LHCN-M2 (cell line): ENCODE results near the gene ZNF8. TPM values are rescaled to one million over a fixed set of nuclear protein-coding genes. Genes with fewer than 3 reads are reported as not detected.
"Not testable (repeated sequence)": the region's sequence is repeated elsewhere in the genome, so short reads cannot be mapped to it uniquely, and the experiment has no call there.

Source experiments
- DNase-seq: peaks from one replicate; pipeline ENCODE4 v3.0.0-alpha.2; 2012; ENCODE audit warnings: low read depth
- total RNA-seq: library from RNA; depleted of rRNA; stranded (reverse); fragments of >200 nt; gene quantifications from 2 replicates; pipeline ENCODE4 v1.2.3, GENCODE V29; 2014

Gene ZNF8
- total RNA-seq, 1 experiment from 2014 or later = 6.2 TPM

DNA sequence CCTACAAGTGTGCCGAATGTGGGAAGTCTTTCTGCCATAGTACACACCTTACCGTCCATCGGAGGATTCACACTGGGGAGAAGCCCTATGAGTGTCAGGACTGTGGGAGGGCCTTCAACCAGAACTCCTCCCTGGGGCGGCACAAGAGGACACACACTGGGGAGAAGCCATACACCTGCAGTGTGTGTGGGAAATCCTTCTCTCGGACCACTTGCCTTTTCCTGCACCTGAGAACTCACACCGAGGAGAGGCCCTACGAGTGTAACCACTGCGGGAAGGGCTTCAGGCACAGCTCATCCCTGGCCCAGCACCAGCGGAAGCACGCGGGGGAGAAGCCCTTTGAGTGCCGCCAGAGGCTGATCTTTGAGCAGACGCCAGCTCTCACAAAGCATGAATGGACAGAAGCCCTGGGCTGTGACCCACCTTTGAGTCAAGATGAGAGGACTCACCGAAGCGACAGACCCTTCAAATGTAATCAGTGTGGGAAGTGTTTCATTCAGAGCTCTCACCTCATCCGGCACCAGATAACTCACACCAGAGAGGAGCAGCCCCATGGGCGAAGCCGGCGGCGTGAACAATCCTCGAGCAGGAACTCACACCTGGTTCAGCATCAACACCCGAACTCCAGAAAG, 16.1 kb downstream of the ZNF8 start:
- no peak for DNase-seq

DNA sequence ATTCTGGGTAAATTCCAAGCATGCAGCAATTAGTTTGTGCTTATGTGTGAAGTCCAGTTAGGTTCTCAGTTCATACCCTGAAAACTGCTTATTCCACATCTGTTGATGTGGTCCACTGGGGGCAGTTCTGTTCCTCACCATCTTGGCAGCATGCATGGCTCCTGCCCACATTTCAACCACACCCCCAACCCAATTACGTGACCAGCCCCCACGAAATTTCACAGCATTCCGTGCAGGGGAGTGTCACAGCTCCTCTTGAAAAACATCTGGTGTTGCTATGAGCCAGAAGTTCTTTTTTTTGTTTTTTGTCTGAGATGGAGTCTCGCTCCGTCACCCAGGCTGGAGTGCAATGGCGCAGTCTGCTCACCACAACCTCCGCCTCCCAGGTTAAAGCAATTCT, 17.3 kb downstream of the ZNF8 start:
- DNase-seq = no peak

DNA sequence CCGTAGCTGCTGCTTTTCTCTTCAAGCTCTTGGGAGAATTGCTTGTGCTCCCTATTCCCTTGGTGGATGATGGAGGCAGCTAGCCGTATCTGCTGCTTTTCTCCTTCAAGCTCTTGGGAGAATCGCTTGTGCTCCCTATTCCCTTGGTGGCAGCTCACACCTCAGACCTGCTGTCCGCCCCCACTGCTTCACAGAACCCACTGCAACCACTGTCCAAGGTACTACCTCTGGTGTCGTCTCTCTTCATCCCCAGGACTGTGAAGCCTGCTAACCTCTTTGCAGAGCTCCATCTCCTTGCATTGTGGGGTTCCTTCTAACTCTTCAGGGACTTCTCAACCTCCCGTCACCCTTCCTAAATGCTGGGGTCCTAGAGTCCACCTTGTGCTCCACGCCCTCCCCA, 21.9 kb downstream of the ZNF8 start:
- no peak for DNase-seq

DNA sequence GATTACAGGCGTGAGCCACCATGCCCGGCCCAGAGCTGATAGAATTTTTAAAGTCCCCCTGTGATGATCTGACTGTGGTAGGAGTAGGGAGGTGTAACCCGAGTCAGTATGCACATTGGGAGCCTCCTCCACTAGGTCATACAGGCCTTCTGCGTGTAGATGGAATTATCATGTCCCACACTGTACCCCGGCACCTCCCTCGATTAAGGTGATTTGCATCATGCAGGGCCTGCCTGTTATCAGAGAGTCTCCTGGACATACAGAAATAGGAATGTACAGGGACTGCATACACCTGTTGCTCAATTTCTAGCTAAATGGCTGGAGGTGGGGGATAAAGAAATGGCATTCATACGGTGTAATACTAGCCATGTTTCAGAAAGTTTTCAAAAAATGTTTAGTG, 25.5 kb downstream of the ZNF8 start:
- no peak for DNase-seq

DNA sequence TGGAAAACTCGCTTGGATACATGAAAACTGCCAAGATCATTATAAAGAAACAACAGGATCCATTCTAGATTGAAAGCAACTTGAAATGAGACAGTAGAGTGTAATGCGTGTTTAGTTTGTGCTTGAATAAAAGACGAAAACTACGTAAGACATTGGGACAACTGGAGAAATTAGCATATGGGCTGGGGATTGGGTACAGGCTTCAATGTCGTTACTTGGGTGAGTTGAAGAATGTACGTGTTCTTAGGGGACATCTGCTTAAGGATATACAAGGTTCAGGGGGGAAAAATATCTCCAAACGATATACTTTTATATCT, 26.0 kb downstream of the ZNF8 start:
- no peak for DNase-seq

DNA sequence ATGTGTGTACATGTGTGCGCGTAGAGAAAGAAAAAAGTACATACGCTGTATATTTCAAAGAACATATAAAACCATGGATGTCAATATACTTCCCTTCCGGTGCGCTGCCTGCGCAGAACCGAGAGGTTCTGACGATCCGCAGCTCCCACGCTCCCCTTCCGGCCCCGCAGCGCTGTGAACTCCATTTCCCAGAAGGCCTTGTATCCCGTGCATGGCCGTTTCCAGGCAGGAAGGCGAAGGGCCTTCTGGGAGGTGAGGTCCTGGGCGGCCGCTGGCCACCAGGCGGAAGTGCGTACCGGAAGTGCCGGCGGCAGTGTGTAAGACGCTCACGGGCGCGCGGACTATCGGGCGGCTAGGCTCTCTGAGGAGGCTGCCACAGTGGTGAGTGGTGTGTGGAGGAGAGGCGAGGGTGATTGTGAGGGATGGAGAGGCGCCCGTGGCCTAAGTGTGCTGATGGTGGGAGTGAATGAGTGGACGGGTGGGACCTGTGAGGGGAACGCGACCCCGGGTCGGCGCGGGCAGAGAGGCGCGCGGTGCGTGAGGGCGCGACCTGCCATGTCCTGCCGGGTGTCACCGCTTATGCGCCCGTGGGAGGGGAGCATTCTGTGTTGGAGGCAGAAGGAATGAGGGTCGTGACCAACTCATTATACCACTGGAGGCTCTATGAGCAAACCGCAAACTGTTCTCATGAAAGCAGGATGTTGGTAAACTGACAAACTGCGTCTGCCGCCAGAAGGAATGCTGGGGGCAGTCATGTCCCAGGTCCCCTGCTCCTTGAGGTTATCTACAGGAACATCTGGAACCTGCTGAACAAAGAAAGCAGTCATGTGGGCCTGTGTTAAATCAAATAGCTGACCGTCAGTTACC, 26.5 kb downstream of the ZNF8 start, which contains the start of gene ERVK3-1:
Gene ERVK3-1 (plus strand): TSS at position 313 of the 867 bp plus-strand sequence. CDS start 6,792 bp downstream, outside the sequence.
- peak; percentile 94 for DNase-seq

DNA sequence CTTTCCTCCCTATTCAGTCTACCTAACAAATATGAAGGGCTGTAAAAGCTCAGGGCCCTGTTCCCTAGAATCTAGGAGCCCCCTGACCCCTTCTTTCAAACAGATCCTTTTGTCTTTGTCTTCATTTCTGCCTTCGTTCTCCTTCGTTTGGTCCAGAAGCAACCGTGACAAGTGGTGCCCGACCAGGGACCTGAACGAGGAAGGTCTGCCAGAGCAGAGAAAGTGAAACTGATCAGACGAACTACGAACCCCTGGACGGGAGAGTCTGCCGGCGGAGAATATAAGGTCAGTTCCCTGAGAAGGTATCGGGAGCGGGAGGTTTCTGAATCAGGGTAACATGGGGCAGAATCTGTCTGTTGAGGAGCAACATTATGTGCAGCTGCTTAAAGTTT, 27.2 kb downstream of the ZNF8 start:
- DNase-seq = no peak

DNA sequence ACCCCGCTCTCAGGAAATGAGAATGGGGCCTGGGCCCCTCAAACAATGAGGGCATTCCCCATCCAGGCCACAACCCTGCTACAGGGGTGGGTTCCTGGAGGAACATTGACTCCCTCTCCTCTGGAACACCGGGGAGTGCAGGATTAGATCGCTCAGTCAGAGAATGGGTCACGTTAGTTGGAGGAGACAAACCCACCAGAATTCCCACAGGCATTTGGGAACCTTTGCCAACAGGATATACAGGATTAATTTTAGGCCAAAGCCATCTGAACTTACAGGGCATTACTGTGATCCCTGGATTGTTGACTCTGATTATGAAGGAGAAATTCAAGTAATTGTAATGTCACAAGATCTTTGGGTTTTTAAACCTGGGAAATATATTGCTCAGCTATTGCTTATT, 29.0 kb downstream of the ZNF8 start:
- DNase-seq = no peak

DNA sequence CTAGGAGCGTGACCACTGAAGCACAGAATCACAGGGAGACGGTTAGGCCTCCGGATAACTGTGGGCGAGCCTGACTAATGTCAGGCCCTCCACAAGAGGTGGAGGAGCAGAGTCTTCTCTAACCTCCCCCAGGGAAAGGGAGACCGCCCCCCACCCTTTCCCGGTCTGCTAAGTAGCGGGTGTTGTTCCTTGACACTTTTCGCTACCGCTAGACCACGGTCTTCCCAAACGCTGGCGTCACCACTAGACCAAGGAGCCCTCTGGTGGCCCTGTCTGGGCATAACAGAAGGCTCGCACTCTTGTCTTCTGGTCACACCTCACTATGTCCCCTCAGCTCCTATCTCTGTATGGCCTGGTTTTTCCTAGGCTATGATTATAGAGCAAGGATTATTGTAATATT, 31.9 kb downstream of the ZNF8 start:
- not testable (repeated sequence) for DNase-seq

DNA sequence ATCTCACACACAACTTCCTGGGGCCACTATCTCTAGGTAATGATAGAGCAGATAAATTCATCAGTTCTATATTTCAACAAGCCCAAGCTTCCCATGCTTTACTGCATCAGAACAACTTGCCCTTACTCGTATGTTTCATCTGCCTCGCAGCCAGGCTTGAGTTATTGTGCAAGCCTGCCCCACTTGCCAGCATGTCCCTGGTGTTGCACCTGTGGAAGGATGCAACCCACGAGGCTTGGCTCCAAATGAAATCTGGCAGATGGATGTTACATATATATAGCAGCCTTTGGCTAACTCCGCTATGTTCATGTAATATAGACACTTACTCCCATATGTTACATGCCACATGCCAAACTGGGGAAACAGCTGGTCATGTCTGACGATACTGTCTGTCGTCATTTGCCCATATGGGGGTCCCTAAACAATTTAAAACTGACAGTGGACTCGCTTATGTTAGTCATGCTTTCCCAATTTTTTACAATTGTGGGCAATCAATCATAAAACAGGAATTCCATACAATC, 32.6 kb downstream of the ZNF8 start:
- DNase-seq = no peak

DNA sequence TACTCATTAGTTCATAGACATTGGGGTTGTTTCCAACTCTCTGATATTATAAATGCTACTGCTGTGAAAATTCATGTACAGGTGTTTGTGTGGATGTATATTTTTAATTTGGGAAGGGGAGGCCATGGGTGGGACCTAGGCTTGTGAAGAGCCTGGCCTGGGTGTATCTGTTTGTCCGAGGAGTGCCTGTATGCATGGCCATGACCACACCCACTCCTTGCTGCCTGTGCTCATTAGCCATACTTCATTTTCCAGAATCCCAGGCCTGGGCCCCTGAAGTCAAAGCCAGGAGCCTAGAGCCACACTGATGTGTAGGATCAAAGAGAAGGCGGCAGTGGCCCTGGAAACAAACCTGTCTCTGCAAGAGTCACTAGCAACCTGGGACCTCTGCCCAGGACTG, 36.8 kb downstream of the ZNF8 start:
- no peak for DNase-seq

DNA sequence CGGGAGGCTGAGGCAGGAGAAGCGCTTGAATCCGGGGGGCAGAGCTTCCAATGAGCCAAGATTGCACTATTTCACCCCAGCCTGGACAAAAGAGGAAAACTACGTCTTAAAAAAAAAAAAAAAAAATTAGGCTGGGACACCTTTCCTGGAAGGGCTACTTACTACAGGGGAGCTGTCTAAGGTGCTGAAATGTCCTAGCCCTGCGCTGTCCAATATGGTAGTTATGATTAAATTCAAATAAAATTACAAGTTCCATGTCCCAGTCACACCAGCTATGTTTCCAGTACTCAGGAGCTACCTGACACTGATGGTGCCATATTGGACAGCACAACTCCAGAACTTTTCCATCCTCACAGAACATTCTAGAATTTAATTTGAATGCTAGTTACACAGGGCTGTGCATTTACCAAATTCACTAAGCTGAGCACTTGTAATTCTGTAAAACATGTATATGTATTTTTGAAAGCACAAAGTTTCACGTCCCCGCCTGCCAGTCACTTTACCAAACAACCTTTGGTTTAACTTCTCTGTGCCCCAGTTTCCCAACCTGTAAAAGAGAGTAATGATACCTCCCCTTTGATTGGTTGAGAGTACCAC, 38.8 kb downstream of the ZNF8 start:
- peak; percentile 45 for DNase-seq

DNA sequence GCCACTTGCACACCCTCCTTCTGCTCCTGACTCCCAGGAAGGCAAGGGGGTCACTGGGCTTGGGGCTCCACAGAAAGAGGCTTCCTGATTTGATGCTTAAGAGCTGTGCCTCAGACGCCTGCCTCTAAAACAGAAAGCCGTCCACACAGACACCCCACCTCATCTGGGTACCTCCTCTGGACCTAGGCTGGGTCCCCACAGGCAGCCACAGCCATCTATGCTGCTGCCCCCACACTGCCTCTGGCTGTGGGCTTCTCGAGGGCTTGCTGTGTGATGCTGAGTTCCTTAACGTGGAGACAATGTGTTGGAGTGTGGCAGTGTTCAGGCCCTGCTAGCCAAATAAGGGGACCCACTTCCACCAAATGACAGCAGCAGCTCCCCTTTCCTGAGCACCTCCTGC, 39.5 kb downstream of the ZNF8 start:
- DNase-seq = no peak

DNA sequence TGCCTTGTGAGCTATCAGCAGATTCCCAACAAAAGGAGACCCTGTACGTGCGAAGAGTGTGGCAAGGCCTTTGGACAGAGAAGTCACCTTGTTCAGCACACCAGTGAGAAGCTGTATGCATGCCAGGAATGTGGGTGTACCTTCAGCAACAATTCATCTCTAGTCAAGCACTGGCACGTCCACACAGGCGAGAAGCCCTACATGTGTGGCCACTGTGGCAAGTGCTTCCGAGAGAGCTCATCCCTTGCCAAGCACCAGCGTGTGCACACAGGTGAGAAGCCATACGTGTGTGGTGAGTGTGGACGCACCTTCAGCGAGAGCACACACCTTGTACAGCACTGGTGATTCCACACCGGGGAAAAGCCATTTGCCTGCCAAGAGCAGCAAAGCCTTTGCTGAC, 40.5 kb downstream of the ZNF8 start:
- no peak for DNase-seq

DNA sequence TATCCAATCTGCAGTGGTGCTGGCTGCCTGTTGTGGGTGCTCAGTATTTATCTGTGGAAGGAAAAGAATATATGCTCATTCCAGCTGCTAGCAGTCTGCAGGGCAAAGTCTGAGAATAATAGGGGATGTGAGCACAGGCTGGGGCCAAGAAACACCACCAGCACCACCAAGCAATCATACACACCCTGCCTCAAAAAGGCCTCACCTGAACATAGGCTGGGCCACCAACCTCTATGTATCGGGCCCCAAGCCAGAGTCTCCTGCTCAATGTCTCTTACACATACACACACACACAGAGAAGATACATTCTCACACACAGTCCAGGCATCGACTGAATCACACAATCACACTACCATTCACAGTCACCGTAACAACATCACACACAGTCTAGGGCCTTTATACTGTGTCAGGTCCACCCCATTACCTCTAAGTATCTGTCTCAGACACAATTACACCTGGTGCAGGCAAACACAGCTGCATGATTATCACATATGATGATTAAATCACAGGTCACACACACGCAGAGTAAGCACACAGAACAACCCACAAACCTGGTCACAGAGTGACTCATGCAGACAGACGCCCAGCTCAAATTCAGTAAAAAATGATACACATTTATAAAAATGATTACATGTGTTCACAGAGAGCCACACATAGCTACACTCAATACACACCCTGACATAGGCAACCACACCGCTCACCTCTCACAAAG, 46.7 kb downstream of the ZNF8 start:
- peak; percentile 34 for DNase-seq

DNA sequence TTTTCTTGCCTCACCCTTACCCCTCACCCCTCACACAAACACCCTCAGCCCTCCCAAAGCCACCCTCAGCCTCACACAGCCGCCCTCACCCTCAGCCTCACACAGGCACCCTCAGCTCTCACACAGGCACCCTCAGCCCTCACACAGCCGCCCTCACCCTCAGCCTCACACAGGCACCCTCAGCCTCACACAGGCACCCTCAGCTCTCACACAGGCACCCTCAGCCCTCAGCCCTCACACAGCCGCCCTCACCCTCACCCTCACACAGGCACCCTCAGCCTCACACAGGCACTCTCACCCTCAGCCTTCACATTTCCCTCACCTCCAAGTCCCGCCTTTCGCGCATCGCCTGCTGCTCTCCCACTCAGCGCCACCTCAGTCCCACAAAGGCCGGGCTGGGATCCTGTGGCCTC, 47.8 kb downstream of the ZNF8 start:
- DNase-seq = no peak

DNA sequence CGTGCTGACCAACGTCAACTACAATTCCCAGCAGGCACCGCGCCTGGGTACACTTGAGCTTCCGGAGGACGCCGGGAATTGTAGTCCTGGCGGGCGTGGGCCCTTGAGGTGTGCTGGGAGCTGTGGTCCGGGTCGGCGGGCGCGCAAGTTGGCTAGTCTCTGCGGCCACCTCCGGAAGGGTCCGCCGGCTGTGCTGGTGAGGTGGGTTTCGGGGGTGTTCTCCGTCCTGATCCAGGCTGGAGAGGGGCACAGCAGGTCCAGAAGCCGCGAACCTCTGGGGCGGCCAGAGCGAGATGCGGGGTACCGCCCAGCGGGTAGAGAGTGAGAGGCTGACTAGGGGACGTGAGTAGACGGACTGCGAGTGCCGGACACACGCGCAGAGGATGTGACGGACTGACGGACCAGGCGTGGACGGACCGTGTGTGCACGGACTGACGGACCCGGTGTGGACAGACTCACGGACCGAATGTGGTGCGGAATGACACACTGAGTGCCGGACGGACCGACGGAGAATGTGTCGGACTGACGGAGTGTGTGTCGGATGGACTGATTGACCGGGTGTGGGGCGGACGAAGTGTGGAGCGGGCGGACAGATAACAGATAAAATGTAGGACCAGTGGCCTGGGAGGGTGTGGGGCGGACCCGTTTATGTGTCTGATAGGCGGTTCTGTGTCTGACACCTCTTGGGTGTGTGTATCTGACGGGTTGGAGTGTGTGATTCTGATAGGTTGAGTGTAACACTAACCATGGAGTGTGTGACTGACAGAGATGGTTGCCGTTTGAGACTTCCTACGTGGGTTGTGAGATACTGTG, 48.4 kb downstream of the ZNF8 start, which contains the start of gene ZSCAN22:
Gene ZSCAN22 (plus strand): TSS at position 81 of the 813 bp plus-strand sequence. CDS start 7,809 bp downstream, outside the sequence.
- DNase-seq = peak; percentile 95

DNA sequence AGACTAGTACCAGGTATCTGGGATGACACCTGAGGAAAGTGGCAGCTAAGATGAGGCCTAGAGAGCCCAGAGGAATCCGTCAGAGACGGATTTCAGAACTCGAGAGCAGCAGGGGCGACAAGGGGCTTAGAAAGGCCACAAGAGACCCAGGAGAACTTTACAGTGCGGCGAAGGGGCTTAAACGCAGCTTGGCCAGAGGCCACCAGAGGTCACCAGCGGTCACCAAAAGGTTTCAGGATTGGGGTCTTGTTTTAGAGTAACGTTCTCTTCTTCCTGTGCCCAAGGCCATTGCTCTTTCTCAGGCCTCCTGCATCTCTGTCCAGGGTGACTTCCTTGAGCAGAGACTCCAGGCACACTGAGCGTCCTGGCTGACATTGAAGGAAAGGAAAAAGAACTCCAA, 50.2 kb downstream of the ZNF8 start:
- DNase-seq = peak; percentile 11

DNA sequence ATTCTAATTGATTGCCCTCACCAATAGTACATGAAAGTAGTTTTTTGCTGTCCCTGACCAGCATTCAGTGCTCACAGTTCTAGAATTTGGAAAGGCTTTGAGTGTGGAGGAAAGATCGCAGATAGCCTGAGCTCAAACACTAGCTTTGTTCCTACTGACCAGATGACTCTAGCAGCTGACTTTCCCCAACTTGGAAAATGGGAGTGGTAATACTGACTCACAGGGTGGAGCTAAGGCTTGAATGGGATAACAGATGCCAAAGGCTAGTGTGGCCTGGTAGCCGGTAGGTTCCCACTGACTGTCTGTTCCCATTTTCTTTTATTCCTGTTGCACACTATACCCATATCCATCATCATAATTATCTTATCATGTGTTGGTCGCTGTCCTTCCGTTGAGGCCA, 51.7 kb downstream of the ZNF8 start:
- DNase-seq = peak; percentile 92

DNA sequence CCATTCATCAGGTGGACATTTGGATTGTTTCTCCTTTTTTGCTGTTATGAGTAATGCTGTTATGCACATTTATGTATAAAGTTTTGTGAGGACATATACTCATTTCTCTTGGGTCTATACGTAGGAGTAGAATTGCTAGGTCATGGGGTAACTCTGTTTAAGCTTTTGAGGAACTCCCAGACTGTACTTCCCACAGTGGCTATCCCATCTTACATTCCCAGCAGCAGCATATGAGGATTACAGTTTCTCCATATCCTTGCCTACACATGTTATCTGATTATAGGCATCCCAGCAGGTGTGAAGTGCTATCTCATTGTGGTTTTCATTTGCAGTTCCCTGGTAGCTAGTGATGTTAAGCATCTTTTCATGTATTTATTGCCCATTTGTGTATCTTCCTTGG, 53.9 kb downstream of the ZNF8 start:
- no peak for DNase-seq

DNA sequence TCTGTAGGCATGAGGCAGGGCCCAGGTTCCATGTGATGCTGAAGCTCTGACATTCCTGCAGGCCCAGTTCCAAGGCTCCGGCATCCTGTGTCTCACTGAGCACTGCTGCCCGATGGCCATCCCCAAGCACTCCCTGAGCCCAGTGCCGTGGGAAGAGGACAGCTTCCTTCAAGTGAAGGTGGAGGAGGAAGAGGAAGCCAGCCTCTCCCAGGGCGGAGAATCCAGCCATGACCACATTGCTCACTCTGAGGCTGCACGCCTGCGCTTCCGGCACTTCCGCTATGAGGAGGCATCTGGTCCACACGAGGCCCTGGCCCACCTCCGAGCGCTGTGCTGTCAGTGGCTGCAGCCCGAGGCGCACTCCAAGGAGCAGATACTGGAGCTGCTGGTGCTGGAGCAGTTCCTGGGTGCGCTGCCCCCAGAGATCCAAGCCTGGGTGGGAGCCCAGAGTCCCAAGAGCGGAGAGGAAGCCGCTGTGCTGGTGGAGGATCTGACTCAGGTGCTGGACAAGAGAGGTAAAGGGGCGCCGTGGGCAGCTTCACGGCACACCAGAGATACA, 56.0 kb downstream of the ZNF8 start:
- DNase-seq = no peak
